Transverse colon (tissue), 4 donors: ENCODE data around the gene LMAN1L. TPM values are rescaled to one million over a fixed set of nuclear protein-coding genes. Genes with fewer than 3 reads are reported as not detected.
"Not testable (repeated sequence)": the region's sequence is repeated elsewhere in the genome, so short reads cannot be mapped to it uniquely, and the experiment has no call there.

ENCODE experiments used
- DNase-seq: peaks from one replicate; pipeline ENCODE4 v3.0.0-alpha.2; 2019
- H3K27ac ChIP-seq, 4 donors: fragments of 200-600 bp; sonication (generic); 2 replicates each; pipeline ENCODE4 v1.5.1; 2016 to 2018; ENCODE audit warnings: inconsistent platforms in 4 of 4
- H3K27me3 ChIP-seq: fragments of 200-600 bp; sonication (generic); 2 replicates; pipeline ENCODE4 v1.5.1; 2017; ENCODE audit warnings: inconsistent platforms
- H3K36me3 ChIP-seq, 4 donors: fragments of 200-600 bp; sonication (generic); 2 replicates each; pipeline ENCODE4 v1.5.1; 2017 to 2019; ENCODE audit warnings: inconsistent platforms in 4 of 4
- H3K4me1 ChIP-seq, 4 donors: fragments of 200-600 bp; sonication (generic); 2 replicates each; pipeline ENCODE4 v1.5.1; 2017 to 2020; ENCODE audit warnings: inconsistent platforms in 4 of 4
- H3K4me3 ChIP-seq, 4 donors: fragments of 200-600 bp; sonication (generic); 1 replicate in 1 of 4; 2 replicates in 3 of 4; pipeline versions ENCODE4 v1.5.1 to v1.6.1; 2017 to 2019; ENCODE audit warnings: inconsistent platforms in 4 of 4
- H3K9me3 ChIP-seq, 2 donors: fragments of 200-600 bp; sonication (generic); 2 replicates each; pipeline ENCODE4 v1.5.1; 2017 to 2019; ENCODE audit warnings: inconsistent platforms in 2 of 2
- EP300 ChIP-seq: sonication (generic); formaldehyde crosslinking; IDR thresholded peaks from one replicate; pipeline ENCODE4 v1.6.1; 2017; ENCODE audit warnings: antibody characterized with exemption, low read depth
- POLR2A ChIP-seq: fragments of 450-650 bp; IDR thresholded peaks from one replicate; pipeline ENCODE4 v1.6.1; 2016; ENCODE audit warnings: antibody characterized with exemption, mild to moderate bottlenecking, moderate library complexity
- POLR2AphosphoS5 ChIP-seq, 3 donors: sonication (generic); formaldehyde crosslinking; IDR thresholded peaks; one replicate each; pipeline ENCODE4 v1.6.1; 2016; ENCODE audit warnings: antibody characterized with exemption in 3 of 3
- WGBS, 2 donors: methylation state at CpG; one replicate each; pipeline ENCODE4 v1.1.5; 2018; ENCODE audit warnings: low coverage in 1 of 2; 5-methylcytosine and 5-hydroxymethylcytosine counted together
- in situ Hi-C, 4 donors: fragments of 200-750 bp; cut with MboI; loops; one replicate each; pipeline versions ENCODE4 v1.15.0 to v1.15.1; 2017; ENCODE audit warnings: low sequenced_read_pairs in 3 of 4, low pct_ligation_motif_present in 1 of 4, low pct_unique_long_range_greater_than_20kb in 1 of 4
- intact Hi-C: fragments of 100-400 bp; cut with DNase I; formaldehyde crosslinking; loops from one replicate; pipeline ENCODE4 v1.15.1; 2023; ENCODE audit warnings: low total_unique reads
- total RNA-seq, 4 donors: library from RNA; depleted of rRNA; stranded (reverse); fragments of >200 nt; gene quantifications; one replicate each; pipeline ENCODE4 v1.1.0, GENCODE V29; 2016
- TF ChIP-seq, protein P1 (sequence below), 5 experiments: fragments of 200-600 bp in 3 of 5; fragments of 450-650 bp in 2 of 5; sonication (generic) in 3 of 5; IDR thresholded peaks; 1 replicate in 2 of 5; 2 replicates in 3 of 5; pipeline ENCODE4 v1.5.1; 2016 to 2017; ENCODE audit warnings: antibody characterized with exemption in 5 of 5, inconsistent platforms in 3 of 5, mild to moderate bottlenecking in 2 of 5, moderate library complexity in 1 of 5

LMAN1L gene
- total RNA-seq, 4 donors from 2014 or later = 20.2 TPM; not detected in 3

DNA sequence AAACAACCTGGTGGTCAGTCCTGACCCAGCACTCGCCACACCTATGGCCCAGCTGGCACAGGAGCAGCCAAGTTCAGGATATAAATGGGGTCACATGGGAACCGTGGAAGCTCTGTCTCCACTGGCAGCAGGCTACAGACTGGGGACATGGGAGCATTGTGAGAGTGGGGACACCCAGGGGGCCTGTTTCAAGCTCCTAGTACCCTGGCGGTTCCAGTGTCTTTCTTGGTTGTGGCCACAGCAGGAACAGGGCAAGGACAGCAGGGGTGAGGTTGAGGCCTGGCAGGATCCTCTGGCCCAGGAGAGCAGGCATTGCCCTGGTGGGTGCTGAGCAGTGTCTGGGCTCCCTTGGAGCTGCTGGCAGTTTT lies 28.8 kb upstream of the LMAN1L start:
- H3K9me3 ChIP-seq = no peaks in the 10 kb centered on the region
- peaks cover 58 to 91% (median 79%) of the 10 kb centered on the region in 4 donors for H3K4me1 ChIP-seq
- intact Hi-C loops = loop anchor here (5.0 kb wide), 1 partner anchor 59 kb away; the partner anchor contains the start of gene ULK3
- peak overlapping the region; percentile 5 to 77 (median 66) for H3K4me3 ChIP-seq
- no peaks in the 10 kb centered on the region for H3K27me3 ChIP-seq
- no peaks in the 10 kb centered on the region for H3K36me3 ChIP-seq
- H3K27ac ChIP-seq = peak overlapping the region; percentile 84 to 92 (median 86)
- WGBS, 2 donors = 0 to 21% methylated on average over 1 to 3 of the region's 3 CpGs
- in situ Hi-C loops = no loop called here
- TF ChIP-seq, protein P1, sequence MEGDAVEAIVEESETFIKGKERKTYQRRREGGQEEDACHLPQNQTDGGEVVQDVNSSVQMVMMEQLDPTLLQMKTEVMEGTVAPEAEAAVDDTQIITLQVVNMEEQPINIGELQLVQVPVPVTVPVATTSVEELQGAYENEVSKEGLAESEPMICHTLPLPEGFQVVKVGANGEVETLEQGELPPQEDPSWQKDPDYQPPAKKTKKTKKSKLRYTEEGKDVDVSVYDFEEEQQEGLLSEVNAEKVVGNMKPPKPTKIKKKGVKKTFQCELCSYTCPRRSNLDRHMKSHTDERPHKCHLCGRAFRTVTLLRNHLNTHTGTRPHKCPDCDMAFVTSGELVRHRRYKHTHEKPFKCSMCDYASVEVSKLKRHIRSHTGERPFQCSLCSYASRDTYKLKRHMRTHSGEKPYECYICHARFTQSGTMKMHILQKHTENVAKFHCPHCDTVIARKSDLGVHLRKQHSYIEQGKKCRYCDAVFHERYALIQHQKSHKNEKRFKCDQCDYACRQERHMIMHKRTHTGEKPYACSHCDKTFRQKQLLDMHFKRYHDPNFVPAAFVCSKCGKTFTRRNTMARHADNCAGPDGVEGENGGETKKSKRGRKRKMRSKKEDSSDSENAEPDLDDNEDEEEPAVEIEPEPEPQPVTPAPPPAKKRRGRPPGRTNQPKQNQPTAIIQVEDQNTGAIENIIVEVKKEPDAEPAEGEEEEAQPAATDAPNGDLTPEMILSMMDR (IDR thresholded peaks at IDR 0.05) = no peak
- TF ChIP-seq POLR2A (no peak), POLR2AphosphoS5 (IDR thresholded peaks at IDR 0.05) (no peak)
- no peak for DNase-seq

GRCh38 chr15:74784426-74785193 lies 28.0 kb upstream of the LMAN1L start:
- Histone ChIP-seq H3K9me3 (no peaks in the 10 kb centered on the region), H3K36me3 (no peaks in the 10 kb centered on the region), H3K4me3 (peak overlapping the region in 2 of 4 donors; percentile 73 to 77), H3K4me1 (peaks cover 66 to 91% (median 81%) of the 10 kb centered on the region in 4 donors), H3K27ac (peak overlapping the region; percentile 84 to 92 (median 86)), H3K27me3 (no peaks in the 10 kb centered on the region)
- no peak for TF ChIP-seq POLR2A
- TF ChIP-seq, protein P1 (IDR thresholded peaks at IDR 0.05) = no peak
- TF ChIP-seq EP300 = no peak
- no peak for TF ChIP-seq POLR2AphosphoS5 (IDR thresholded peaks at IDR 0.05)
- in situ Hi-C loops = no loop called here
- intact Hi-C loops = loop anchor here (5.0 kb wide), 1 partner anchor 58 kb away; the partner anchor contains the start of gene ULK3
- no peak for DNase-seq
- 56 to 66% methylated on average over 3 to 8 of the region's 8 CpGs for WGBS, 2 donors

GRCh38 chr15:74785194-74786032 lies 27.2 kb upstream of the LMAN1L start:
- no peaks in the 10 kb centered on the region for H3K27me3 ChIP-seq
- 51 to 67% methylated on average over 5 to 13 of the region's 13 CpGs for WGBS, 2 donors
- intact Hi-C loops = no loop called here
- no peak for TF ChIP-seq EP300
- no peak for TF ChIP-seq POLR2AphosphoS5 (IDR thresholded peaks at IDR 0.05)
- TF ChIP-seq POLR2A = no peak
- TF ChIP-seq, protein P1 (IDR thresholded peaks at IDR 0.05) = no peak
- no peaks in the 10 kb centered on the region for H3K36me3 ChIP-seq
- H3K9me3 ChIP-seq = no peaks in the 10 kb centered on the region
- peaks cover 69 to 91% (median 83%) of the 10 kb centered on the region in 4 donors for H3K4me1 ChIP-seq
- no peak for DNase-seq
- H3K27ac ChIP-seq = peak overlapping the region; percentile 84 to 92 (median 86)
- peak overlapping the region in 1 of 4 donors; percentile 3 for H3K4me3 ChIP-seq
- in situ Hi-C loops = no loop called here

DNA sequence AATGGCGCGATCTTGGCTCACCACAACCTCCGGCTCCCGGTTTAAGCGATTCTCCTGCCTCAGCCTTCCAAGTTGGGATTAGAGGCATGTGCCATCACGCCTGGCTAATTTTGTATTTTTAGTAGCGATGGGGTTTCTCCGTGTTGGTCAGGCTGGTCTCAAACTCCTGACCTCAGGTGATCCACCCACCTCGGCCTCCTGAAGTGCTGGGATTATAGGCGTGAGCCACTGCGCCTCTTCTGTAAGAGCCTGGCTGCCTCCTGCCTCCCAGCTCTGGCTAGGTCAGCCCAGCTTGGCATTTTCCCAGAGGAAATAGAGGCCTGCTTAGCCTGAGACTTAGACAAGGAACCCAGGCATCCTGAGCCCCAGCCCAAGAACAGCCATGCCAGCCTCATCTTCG lies 26.6 kb upstream of the LMAN1L start:
- H3K36me3 ChIP-seq, in situ Hi-C loops: not testable (repeated sequence)

More for the DNA sequence above, 26.6 kb upstream of the LMAN1L start:
- H3K4me1 ChIP-seq = peaks cover 70 to 91% (median 83%) of the 10 kb centered on the region in 4 donors
- DNase-seq, H3K27me3 ChIP-seq, H3K9me3 ChIP-seq, intact Hi-C loops: not testable (repeated sequence)
- peak overlapping the region; percentile 84 to 92 (median 86) for H3K27ac ChIP-seq
- H3K4me3 ChIP-seq = peak overlapping the region in 1 of 4 donors; percentile 15
- WGBS, 2 donors = 49% methylated on average over 12 of the region's 12 CpGs; no CpG with 5 or more reads in 1 of the 2 donors
